Measurements from ENCODE around the gene LIMD2. TPM values are rescaled to one million over a fixed set of nuclear protein-coding genes. Genes with fewer than 3 reads are reported as not detected.
A peak's percentile ranks its signal among the peaks of the same experiment; 100 is the strongest.

LIMD2 gene
- total and polyA plus RNA-seq, 12 donors = 1.8 to 30.6 (median 3.7) TPM

- no peak overlapping the region for H3K4me3 ChIP-seq
- H3K27me3 ChIP-seq = no peaks in the 10 kb centered on the region
- no peak for ATAC-seq
- TF ChIP-seq CTCF (IDR thresholded peaks at IDR 0.05) = no peak
- WGBS, 2 donors = 87 to 94% methylated on average over 6 of the region's 6 CpGs
- H3K9me3 ChIP-seq = no peaks in the 10 kb centered on the region
- H3K36me3 ChIP-seq = peaks cover 0 to 76% (median 41%) of the 10 kb centered on the region in 9 donors
- peaks cover 6 to 52% (median 24%) of the 10 kb centered on the region in 9 donors for H3K4me1 ChIP-seq
- intact Hi-C loops (cut with DNase I) = loop anchor here in 2 of 10 donors (10.0 kb wide), 3 partner anchors 71 to 271 kb away; partner anchors contain the start of gene MAP3K3 (in 1 of the 2)
- peak overlapping the region in 2 of 10 donors; percentile 21 to 58 for H3K27ac ChIP-seq
- no peak for DNase-seq
Observed at GRCh38 chr17:63695889-63696288, 4.0 kb downstream of the LIMD2 start.

- intact Hi-C loops (cut with DNase I) = loop anchor here in 2 of 10 donors (10.0 kb wide), 3 partner anchors 70 to 270 kb away; partner anchors contain the start of gene MAP3K3 (in 1 of the 2)
- ATAC-seq (no peak), DNase-seq (no peak)
- H3K36me3 ChIP-seq = peaks cover 0 to 83% (median 48%) of the 10 kb centered on the region in 9 donors
- no peak for TF ChIP-seq CTCF (IDR thresholded peaks at IDR 0.05)
- no peaks in the 10 kb centered on the region for H3K9me3 ChIP-seq
- peak overlapping the region in 2 of 10 donors; percentile 36 to 41 for H3K27ac ChIP-seq
- 82 to 83% methylated on average over 15 of the region's 15 CpGs for WGBS, 2 donors
- no peaks in the 10 kb centered on the region for H3K27me3 ChIP-seq
- peaks cover 0 to 50% (median 21%) of the 10 kb centered on the region in 9 donors for H3K4me1 ChIP-seq
- H3K4me3 ChIP-seq = no peak overlapping the region
Observed at GRCh38 chr17:63694950-63695773, 4.8 kb downstream of the LIMD2 start.

DNA sequence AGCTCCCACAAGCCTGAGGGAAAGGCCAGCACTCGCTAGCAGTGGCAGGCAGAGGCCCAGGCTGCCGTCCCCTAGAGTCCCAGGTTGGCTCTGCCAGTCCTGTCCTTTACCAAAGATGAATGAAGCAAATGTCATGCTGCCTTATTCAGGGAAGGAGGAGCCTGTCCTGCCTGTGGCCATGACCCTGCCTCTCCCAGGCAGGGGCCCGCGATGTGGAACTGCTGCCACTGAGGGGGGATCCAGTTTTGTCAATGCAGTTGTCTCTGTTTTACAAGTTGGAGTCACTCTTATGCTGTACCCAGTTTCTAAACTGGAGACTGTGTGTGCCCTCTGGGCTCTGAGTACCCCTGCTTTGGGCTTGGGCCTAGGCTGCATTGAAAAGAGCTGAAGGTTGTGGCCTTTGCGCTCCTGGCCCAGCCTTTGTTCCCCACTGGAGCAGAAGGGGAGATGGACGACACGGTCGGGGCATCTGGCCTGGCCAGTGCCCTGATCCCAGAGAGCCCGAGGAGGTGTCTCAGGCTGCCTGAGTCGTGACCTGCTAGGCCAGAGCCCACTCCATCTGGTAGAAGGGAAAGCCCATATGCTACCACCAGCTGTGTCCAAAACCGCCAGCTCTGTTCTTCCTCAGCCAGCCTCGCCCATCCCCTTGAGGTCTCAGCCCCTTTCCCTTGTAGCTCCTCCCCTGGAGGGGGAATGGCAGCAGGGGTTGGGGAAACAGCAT, 5.5 kb downstream of the LIMD2 start:
- Histone ChIP-seq H3K4me3 (no peak overlapping the region), H3K4me1 (peaks cover 0 to 50% (median 20%) of the 10 kb centered on the region in 9 donors), H3K9me3 (no peaks in the 10 kb centered on the region), H3K36me3 (peaks cover 0 to 91% (median 56%) of the 10 kb centered on the region in 9 donors), H3K27ac (peak overlapping the region in 2 of 10 donors; percentile 36 to 41), H3K27me3 (no peaks in the 10 kb centered on the region)
- DNase-seq = no peak
- no peak for ATAC-seq
- 82 to 84% methylated on average over 12 of the region's 12 CpGs for WGBS, 2 donors
- no peak for TF ChIP-seq CTCF (IDR thresholded peaks at IDR 0.05)
- intact Hi-C loops (cut with DNase I) = loop anchor here in 2 of 10 donors (10.0 kb wide), 3 partner anchors 70 to 270 kb away; partner anchors contain the start of gene MAP3K3 (in 1 of the 2)
